NCI-H526 treated with DMSO at 0.1 percent for 48 hours (cell line): ENCODE results near the gene RIBC1.
A peak's percentile ranks its signal among the peaks of the same experiment; 100 is the strongest.
"Not testable (repeated sequence)": the region's sequence is repeated elsewhere in the genome, so short reads cannot be mapped to it uniquely, and the experiment has no call there.

ENCODE experiments used
- DNase-seq: peaks from one replicate; lab custom pipeline; 2025; lab: John Stamatoyannopoulos, UW

The RIBC1 gene

GRCh38 chrX:53437206-53437605, 14.5 kb downstream of the RIBC1 start:
- DNase-seq, result no peak

DNA sequence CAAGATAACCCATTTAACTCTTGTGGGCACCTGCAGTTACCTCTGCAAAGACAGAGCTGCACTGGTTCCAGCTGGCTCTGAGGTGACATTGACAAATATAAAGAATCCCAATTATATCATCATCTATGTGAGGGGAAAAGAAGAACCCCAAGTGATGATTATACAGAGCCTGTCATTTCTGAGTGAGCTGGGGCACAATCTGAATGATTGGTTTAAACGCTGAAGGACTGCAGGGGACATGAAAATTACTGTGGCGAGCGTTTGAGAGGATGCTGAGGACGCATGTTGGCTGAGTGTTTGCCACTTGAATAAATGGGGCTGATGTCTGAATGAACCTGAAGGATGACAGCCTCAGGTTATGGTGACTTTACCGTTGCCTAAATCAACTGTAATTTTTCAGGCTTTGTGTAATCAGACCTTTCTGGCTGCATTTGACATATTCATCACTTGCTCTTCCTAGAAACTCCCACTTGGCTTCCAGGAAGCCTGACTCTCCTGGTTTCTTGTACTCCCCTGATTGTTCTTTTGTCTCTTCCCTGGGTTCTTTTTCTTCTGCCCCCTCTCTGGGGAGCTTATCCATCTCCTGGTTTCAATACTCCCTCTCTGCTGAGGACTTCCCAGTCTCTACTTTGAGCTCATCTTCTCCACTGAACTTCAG, 15.6 kb downstream of the RIBC1 start:
- no peak for DNase-seq

GRCh38 chrX:53438832-53439230, 16.2 kb downstream of the RIBC1 start:
- DNase-seq, result no peak

- no peak for DNase-seq
These were observed 17.4 kb downstream of the RIBC1 start for GRCh38 chrX:53440101-53440500.

DNA sequence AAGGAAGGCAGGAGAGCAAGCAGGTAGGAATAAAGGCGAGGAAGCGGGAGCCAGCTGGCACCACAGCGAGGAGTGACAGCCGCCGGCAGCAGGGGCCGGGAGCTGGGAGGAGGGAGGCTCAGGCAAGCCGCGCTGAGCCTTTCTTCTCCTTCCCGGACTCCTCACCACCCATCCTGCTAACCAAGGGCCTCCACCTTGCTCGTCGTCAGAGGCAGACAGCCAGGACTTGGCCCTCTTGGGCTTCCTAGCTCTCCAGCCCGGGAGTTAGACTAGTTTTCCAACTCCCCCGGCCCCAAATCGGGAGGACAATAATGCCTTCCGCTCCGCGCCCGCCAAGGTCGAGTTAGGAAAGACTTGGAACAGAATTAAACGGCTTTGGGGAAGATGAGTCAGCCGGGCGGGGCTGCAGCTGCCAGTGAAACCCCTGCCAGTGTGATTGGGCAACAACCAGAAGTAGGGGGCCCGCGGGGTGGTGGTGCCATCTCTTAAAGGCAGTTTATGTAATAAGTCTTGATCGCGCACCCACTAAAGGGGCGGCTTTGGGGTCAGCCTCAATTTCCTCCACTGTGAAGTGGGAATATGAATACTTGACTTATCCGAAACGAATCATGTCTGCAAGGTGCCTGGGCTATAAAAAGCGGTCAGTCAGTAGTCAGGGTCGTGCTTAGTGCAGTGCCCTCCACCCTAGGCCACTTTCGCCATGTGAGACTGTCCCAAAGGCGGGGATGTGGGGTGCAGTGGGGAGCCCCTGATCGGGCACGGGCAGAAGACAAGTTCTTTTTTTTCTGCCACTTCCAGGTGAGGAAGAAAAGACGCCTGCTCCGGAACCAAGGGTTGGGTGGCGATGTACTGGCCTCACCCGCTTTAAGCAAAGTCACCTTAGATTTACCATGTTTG, 18.2 kb downstream of the RIBC1 start:
- DNase-seq, result no peak

DNA sequence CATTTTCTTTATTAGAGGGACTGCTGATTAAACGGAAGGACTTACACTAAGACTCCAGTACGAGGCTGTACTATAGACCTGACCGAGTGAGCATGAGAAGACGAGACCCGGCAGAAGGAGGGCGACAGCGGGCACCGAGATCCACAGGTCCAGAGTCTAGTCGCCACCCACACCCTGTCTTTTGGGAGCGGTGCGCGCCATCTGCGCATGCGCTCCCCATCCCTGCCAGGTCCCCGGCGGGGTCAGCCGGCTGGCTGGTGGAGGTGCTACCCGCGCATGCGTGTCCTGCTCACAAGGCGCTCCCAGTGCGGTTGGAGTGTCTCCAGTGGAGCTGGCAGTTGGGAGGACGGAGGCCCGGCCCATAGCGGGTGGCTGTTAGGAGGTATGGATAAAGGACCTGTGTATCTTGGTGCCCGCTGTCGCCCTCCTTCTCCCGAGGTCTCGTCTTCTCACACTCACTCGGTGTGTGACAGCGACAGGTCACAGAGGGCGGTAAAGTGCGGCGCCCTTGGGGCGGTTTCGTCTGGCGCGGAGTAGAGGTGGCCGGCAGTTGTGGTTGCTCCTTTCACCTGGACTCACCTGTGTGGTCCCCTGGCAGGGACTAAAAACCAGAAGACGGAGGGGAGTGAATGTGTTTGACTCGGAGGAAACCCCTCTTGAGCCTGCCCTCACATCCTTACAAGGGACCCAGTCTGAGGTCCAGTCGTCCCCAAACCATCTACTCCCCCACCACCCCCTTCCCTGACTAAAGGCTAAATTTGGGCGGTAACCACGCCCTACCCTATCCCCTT, 19.1 kb downstream of the RIBC1 start:
- peak; percentile 41 for DNase-seq

DNA sequence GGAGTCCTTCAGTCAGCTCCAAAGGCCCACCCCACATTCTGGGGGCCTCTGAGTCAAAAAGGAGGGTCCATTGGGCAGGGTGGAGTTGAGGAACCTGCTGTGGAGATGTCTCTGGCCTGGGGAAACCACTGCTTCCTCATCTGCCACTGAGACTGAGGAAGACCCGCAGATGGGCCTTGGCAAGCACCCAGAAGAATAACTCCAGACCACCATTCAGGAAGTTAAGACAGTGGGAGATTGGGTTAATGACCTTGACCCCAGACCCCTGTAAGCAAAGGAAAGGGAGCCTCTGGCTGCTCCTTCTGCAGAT, 19.6 kb downstream of the RIBC1 start:
- no peak for DNase-seq

GRCh38 chrX:53445977-53446376, 23.3 kb downstream of the RIBC1 start:
- DNase-seq, result peak; percentile 5

DNA sequence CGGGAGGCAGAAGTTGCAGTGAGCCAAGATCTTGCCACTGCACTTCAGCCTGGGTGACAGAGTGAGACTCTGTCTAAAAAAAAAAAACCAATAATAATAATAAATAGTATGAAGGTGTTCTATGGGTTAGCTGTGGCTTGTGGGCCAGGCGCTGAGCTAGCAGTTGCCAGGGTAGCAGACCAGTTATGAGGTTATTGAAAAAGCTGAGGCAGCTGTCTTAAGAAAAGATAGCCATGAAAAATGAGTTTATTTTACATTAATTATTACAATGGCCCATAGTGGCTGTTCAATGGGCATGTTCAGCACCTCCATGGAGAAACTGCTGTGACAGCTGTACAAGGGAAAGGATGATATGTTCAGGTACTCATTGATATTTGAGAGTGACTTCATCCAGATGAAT, 24.8 kb downstream of the RIBC1 start:
- DNase-seq, result no peak

- DNase-seq, result no peak
These were observed 27.0 kb downstream of the RIBC1 start for GRCh38 chrX:53449632-53450031.

- DNase-seq, result no peak
These were observed 30.1 kb downstream of the RIBC1 start for GRCh38 chrX:53452812-53453211.

DNA sequence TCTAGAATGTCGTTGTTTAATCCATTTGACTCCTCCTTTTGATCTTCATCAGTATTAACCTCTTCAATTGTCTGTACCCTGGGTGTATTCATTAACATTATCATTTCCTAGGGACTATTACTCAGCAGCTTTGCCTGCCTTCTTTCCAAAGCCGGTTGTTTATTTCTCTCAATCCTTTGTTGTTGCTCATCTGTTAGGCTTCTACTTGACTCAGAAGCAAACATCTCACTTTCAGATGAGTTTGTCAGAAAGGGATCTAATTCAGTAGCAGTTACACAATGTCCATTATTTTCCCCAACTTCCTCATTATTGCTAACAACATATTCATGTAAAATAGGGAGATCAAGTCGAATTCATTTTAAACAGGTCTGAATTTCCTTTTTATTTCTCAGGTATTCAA, 33.6 kb downstream of the RIBC1 start:
- no peak for DNase-seq

DNA sequence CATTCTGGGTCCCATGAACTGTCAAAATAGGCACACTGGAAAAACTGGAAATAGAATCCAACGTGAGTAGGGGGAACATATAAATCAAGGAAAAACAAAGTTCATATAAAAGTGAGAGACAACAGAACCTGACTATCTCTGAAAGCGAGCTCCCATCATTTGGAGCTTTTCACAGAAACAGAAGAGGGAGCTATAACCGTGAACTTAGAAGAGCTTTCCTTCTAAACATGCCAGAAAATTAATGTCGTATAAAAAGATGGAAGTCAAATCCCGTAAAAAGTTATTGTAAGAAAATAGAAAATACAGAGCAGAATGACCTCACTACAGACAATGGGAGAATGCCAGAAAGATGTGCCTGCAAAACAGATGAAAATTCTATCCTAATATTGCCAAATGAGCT, 35.4 kb downstream of the RIBC1 start:
- no peak for DNase-seq

GRCh38 chrX:53468659-53469058, 46.0 kb downstream of the RIBC1 start:
- not testable (repeated sequence) for DNase-seq

- no peak for DNase-seq
These were observed 48.7 kb downstream of the RIBC1 start for GRCh38 chrX:53471346-53471745.

GRCh38 chrX:53474707-53475106, 52.0 kb downstream of the RIBC1 start:
- DNase-seq, result no peak

- DNase-seq, result no peak
These were observed 53.7 kb downstream of the RIBC1 start for GRCh38 chrX:53476371-53476770.

GRCh38 chrX:53479301-53479700, 56.6 kb downstream of the RIBC1 start:
- DNase-seq, result no peak
